ENCODE data around the gene TLE2. TPM values are rescaled to one million over a fixed set of nuclear protein-coding genes. Genes with fewer than 3 reads are reported as not detected.
A peak's percentile ranks its signal among the peaks of the same experiment; 100 is the strongest.
"Not testable (repeated sequence)": the region's sequence is repeated elsewhere in the genome, so short reads cannot be mapped to it uniquely, and the experiment has no call there.

TLE2 gene
- total RNA-seq, 2 experiments from 2014 or later = 1.4 to 2.3 TPM

- Mint-ChIP-seq H3K27me3 (peaks cover 10% of the 10 kb centered on the region), H3K4me3 (peak overlapping the region; percentile 91), H3K9me3 (no peaks in the 10 kb centered on the region), H3K4me1 (peaks cover 12% of the 10 kb centered on the region), H3K27ac (no peak overlapping the region), H3K36me3 (no peaks in the 10 kb centered on the region)
- no peak for DNase-seq
These were observed 51.3 kb downstream of the TLE2 start for GRCh38 chr19:2977746-2978138.

GRCh38 chr19:2977001-2977745 lies 51.9 kb downstream of the TLE2 start, which contains the start of gene TLE6:
Gene TLE6 (plus strand): TSS chr19:2977564. CDS start chr19:2978234, 670 bp downstream.
- no peaks in the 10 kb centered on the region for H3K36me3 Mint-ChIP-seq
- H3K27ac Mint-ChIP-seq = peak within 1 kb of the TSS; percentile 80
- DNase-seq = peak; percentile 96
- H3K4me3 Mint-ChIP-seq = peak within 1 kb of the TSS; percentile 91
- no peaks in the 10 kb centered on the region for H3K9me3 Mint-ChIP-seq
- peaks cover 10% of the 10 kb centered on the region for H3K27me3 Mint-ChIP-seq
- H3K4me1 Mint-ChIP-seq = peaks cover 12% of the 10 kb centered on the region

GRCh38 chr19:2976609-2977000 lies 52.5 kb downstream of the TLE2 start:
- Mint-ChIP-seq H3K27me3 (peaks cover 6% of the 10 kb centered on the region), H3K4me3 (peak overlapping the region; percentile 91), H3K36me3 (no peaks in the 10 kb centered on the region), H3K9me3 (no peaks in the 10 kb centered on the region), H3K27ac (no peak overlapping the region), H3K4me1 (peaks cover 12% of the 10 kb centered on the region)
- DNase-seq = no peak

- Mint-ChIP-seq H3K27ac (peak overlapping the region; percentile 51), H3K9me3 (no peaks in the 10 kb centered on the region), H3K36me3 (no peaks in the 10 kb centered on the region), H3K4me1 (peaks cover 12% of the 10 kb centered on the region), H3K4me3 (no peak overlapping the region), H3K27me3 (peaks cover 5% of the 10 kb centered on the region)
- peak; percentile 33 for DNase-seq
These were observed 54.6 kb downstream of the TLE2 start for GRCh38 chr19:2974342-2975041.

- no peak for DNase-seq
- Mint-ChIP-seq H3K9me3 (no peaks in the 10 kb centered on the region), H3K36me3 (no peaks in the 10 kb centered on the region), H3K27ac (no peak overlapping the region), H3K4me3 (no peak overlapping the region), H3K4me1 (peaks cover 12% of the 10 kb centered on the region), H3K27me3 (peaks cover 5% of the 10 kb centered on the region)
These were observed 55.9 kb downstream of the TLE2 start for GRCh38 chr19:2973229-2973628.

GRCh38 chr19:2970201-2970835 lies 58.8 kb downstream of the TLE2 start:
- Mint-ChIP-seq H3K9me3 (no peaks in the 10 kb centered on the region), H3K27ac (no peak overlapping the region), H3K27me3 (peaks cover 5% of the 10 kb centered on the region), H3K4me3 (no peak overlapping the region), H3K4me1 (peaks cover 6% of the 10 kb centered on the region), H3K36me3 (no peaks in the 10 kb centered on the region)
- DNase-seq = no peak

GRCh38 chr19:2969104-2969504 lies 60.0 kb downstream of the TLE2 start:
- peaks cover under 1% of the 10 kb centered on the region for H3K4me1 Mint-ChIP-seq
- peaks cover under 1% of the 10 kb centered on the region for H3K27me3 Mint-ChIP-seq
- DNase-seq = no peak
- no peak overlapping the region for H3K4me3 Mint-ChIP-seq
- H3K9me3 Mint-ChIP-seq = no peaks in the 10 kb centered on the region
- no peaks in the 10 kb centered on the region for H3K36me3 Mint-ChIP-seq
- H3K27ac Mint-ChIP-seq = no peak overlapping the region

- Mint-ChIP-seq H3K9me3 (no peaks in the 10 kb centered on the region), H3K4me1 (peaks cover 1% of the 10 kb centered on the region), H3K27ac (no peak overlapping the region), H3K27me3 (no peaks in the 10 kb centered on the region), H3K4me3 (no peak overlapping the region), H3K36me3 (no peaks in the 10 kb centered on the region)
- no peak for DNase-seq
These were observed 61.1 kb downstream of the TLE2 start for GRCh38 chr19:2967972-2968371.

- no peak for DNase-seq
- Mint-ChIP-seq H3K36me3 (no peaks in the 10 kb centered on the region), H3K4me1 (peaks cover 6% of the 10 kb centered on the region), H3K4me3 (no peak overlapping the region), H3K27ac (no peak overlapping the region), H3K9me3 (no peaks in the 10 kb centered on the region), H3K27me3 (no peaks in the 10 kb centered on the region)
These were observed 64.2 kb downstream of the TLE2 start for GRCh38 chr19:2964874-2965273.

- H3K9me3 Mint-ChIP-seq, H3K4me3 Mint-ChIP-seq, H3K27me3 Mint-ChIP-seq, H3K27ac Mint-ChIP-seq, H3K36me3 Mint-ChIP-seq, DNase-seq, H3K4me1 Mint-ChIP-seq: not testable (repeated sequence)
These were observed 65.4 kb downstream of the TLE2 start for GRCh38 chr19:2963631-2964030.

GRCh38 chr19:2963122-2963521 lies 66.0 kb downstream of the TLE2 start:
- DNase-seq = no peak
- Mint-ChIP-seq H3K36me3 (no peaks in the 10 kb centered on the region), H3K9me3 (no peaks in the 10 kb centered on the region), H3K27ac (no peak overlapping the region), H3K4me1 (peaks cover 6% of the 10 kb centered on the region), H3K4me3 (no peak overlapping the region), H3K27me3 (no peaks in the 10 kb centered on the region)

- Mint-ChIP-seq H3K27me3 (no peaks in the 10 kb centered on the region), H3K27ac (no peak overlapping the region), H3K36me3 (no peaks in the 10 kb centered on the region), H3K4me1 (peaks cover 6% of the 10 kb centered on the region), H3K9me3 (no peaks in the 10 kb centered on the region), H3K4me3 (no peak overlapping the region)
- no peak for DNase-seq
These were observed 66.9 kb downstream of the TLE2 start for GRCh38 chr19:2962018-2962670.

GRCh38 chr19:2960120-2960519 lies 69.0 kb downstream of the TLE2 start:
- no peaks in the 10 kb centered on the region for H3K27me3 Mint-ChIP-seq

GRCh38 chr19:2957160-2957559 lies 71.9 kb downstream of the TLE2 start:
- Mint-ChIP-seq H3K36me3 (no peaks in the 10 kb centered on the region), H3K9me3 (no peaks in the 10 kb centered on the region), H3K27me3 (no peaks in the 10 kb centered on the region), H3K27ac (no peak overlapping the region), H3K4me1 (peaks cover 3% of the 10 kb centered on the region), H3K4me3 (no peak overlapping the region)
- DNase-seq = no peak

More at GRCh38 chr19:2960120-2960519, 69.0 kb downstream of the TLE2 start:
- Mint-ChIP-seq H3K9me3 (no peaks in the 10 kb centered on the region), H3K27ac (no peak overlapping the region), H3K4me1 (peaks cover 6% of the 10 kb centered on the region), H3K36me3 (no peaks in the 10 kb centered on the region), H3K4me3 (no peak overlapping the region)
- no peak for DNase-seq

- Mint-ChIP-seq H3K9me3 (no peaks in the 10 kb centered on the region), H3K27ac (no peak overlapping the region), H3K4me1 (peaks cover 13% of the 10 kb centered on the region), H3K4me3 (no peak overlapping the region), H3K27me3 (no peaks in the 10 kb centered on the region), H3K36me3 (peaks cover 4% of the 10 kb centered on the region)
- no peak for DNase-seq
These were observed 76.1 kb downstream of the TLE2 start for GRCh38 chr19:2952953-2953481.

Measured in activated naive CD8-positive, alpha-beta T cell treated with anti-CD3 and anti-CD28 coated beads for 36 hours (primary cell).